Tibial nerve (tissue), 3 donors: ENCODE measurements around the gene PCP4.

ENCODE experiments used
- POLR2A ChIP-seq, 2 donors: fragments of 450-650 bp; IDR thresholded peaks; one replicate each; pipeline ENCODE4 v1.6.1; 2017; ENCODE audit warnings: antibody characterized with exemption in 2 of 2, mild to moderate bottlenecking in 2 of 2, moderate library complexity in 2 of 2
- TF ChIP-seq, protein P1 (sequence below), 5 experiments: fragments of 200-600 bp in 3 of 5; fragments of 450-650 bp in 2 of 5; sonication (generic) in 3 of 5; IDR thresholded peaks; one replicate each; pipeline ENCODE4 v1.5.1; 2016 to 2019; ENCODE audit warnings: antibody characterized with exemption in 5 of 5, mild to moderate bottlenecking in 3 of 5, moderate library complexity in 2 of 5

DNA sequence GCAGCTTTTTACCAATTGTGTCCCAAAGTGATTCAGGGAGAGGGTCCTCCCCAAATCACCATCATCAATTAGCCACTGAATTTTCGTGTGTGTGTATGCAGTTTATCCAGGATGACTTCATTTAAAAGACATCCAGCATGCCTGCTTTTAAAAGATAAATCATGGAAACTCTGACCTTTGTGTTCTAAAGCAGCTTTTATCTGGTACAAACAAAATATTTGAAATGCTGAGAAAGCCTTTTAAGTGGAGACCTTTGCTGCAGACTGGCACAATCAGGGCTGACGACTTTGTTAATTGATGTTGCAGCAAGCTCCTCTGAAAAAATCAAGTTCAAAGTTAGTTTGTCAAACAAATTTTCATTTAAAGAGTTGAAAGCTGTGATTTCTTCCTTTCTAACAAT is 104.7 kb downstream of the PCP4 start:
- no peak for TF ChIP-seq POLR2A (IDR thresholded peaks at IDR 0.05)
- TF ChIP-seq, protein P1, sequence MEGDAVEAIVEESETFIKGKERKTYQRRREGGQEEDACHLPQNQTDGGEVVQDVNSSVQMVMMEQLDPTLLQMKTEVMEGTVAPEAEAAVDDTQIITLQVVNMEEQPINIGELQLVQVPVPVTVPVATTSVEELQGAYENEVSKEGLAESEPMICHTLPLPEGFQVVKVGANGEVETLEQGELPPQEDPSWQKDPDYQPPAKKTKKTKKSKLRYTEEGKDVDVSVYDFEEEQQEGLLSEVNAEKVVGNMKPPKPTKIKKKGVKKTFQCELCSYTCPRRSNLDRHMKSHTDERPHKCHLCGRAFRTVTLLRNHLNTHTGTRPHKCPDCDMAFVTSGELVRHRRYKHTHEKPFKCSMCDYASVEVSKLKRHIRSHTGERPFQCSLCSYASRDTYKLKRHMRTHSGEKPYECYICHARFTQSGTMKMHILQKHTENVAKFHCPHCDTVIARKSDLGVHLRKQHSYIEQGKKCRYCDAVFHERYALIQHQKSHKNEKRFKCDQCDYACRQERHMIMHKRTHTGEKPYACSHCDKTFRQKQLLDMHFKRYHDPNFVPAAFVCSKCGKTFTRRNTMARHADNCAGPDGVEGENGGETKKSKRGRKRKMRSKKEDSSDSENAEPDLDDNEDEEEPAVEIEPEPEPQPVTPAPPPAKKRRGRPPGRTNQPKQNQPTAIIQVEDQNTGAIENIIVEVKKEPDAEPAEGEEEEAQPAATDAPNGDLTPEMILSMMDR (IDR thresholded peaks at IDR 0.05), result no peak
